B cell (primary cell): Measurements from ENCODE around the gene ACMSD. TPM values are rescaled to one million over a fixed set of nuclear protein-coding genes. Genes with fewer than 3 reads are reported as not detected.

Experiments
- ATAC-seq: fragments of 200-7000 bp; cut with Tn5 transposase; one replicate; pipeline ENCODE4 v1.10.0; 2021; ENCODE audit warnings: low read depth, mild to moderate bottlenecking, moderate number of reproducible peaks, moderate library complexity
- CTCF ChIA-PET: fragments of 350-600 bp; sonication (Branson Sonifier 250); formaldehyde crosslinking; loops from one replicate; lab custom pipeline; 2021; ENCODE audit warnings: antibody characterized with exemption, inconsistent platforms; lab: Charles Lee
- POLR2A ChIA-PET: fragments of 350-600 bp; sonication (Branson Sonifier 250); formaldehyde crosslinking; loops from one replicate; lab custom pipeline; 2021; ENCODE audit warnings: antibody characterized with exemption; lab: Charles Lee
- DNase-seq: peaks from one replicate; pipeline ENCODE4 v3.0.0; 2013
- H2AFZ ChIP-seq: 2 replicates; pipeline ENCODE4 v1.6.1; 2012; ENCODE audit warnings: mild to moderate bottlenecking, low read depth, low read length; ENCODE audit not compliant: insufficient read depth, poor library complexity, severe bottlenecking
- H3K27ac ChIP-seq, 2 donors: 1 replicate in 1 of 2; 2 replicates in 1 of 2; pipeline ENCODE4 v1.5.1; 2012 to 2013; ENCODE audit warnings: low read length in 2 of 2, mild to moderate bottlenecking in 2 of 2, moderate library complexity in 1 of 2
- H3K27me3 ChIP-seq, 4 experiments: fragments of 200-600 bp in 1 of 4; sonication (generic) in 1 of 4; replicated peaks in 1 of 4; 1 replicate in 2 of 4; 2 replicates in 2 of 4; pipeline versions ENCODE4 v1.6.1 to v1.7.0; 2013 to 2016; ENCODE audit warnings: low read length in 3 of 4, mild to moderate bottlenecking in 2 of 4, mixed read lengths in 1 of 4, moderate library complexity in 1 of 4; ENCODE audit not compliant: insufficient read depth in 4 of 4, control insufficient read depth in 3 of 4; ENCODE audit errors: control extremely low read depth in 1 of 4
- H3K36me3 ChIP-seq, 2 experiments: replicated peaks in 1 of 2; 1 replicate in 1 of 2; 2 replicates in 1 of 2; pipeline versions ENCODE4 v1.6.1 to v1.7.1; 2013; ENCODE audit warnings: low read length in 1 of 2; ENCODE audit not compliant: insufficient read depth in 2 of 2, control insufficient read depth in 1 of 2; ENCODE audit errors: control extremely low read depth in 1 of 2, extremely low read depth in 1 of 2
- H3K4me1 ChIP-seq, 2 donors: fragments of 200-600 bp in 1 of 2; sonication (generic) in 1 of 2; 1 replicate in 1 of 2; 2 replicates in 1 of 2; pipeline versions ENCODE4 v1.5.1 to v1.6.1; 2013 to 2017; ENCODE audit warnings: low read length in 2 of 2; ENCODE audit not compliant: control insufficient read depth in 2 of 2, insufficient read depth in 2 of 2
- H3K4me2 ChIP-seq: replicated peaks from 2 replicates; pipeline ENCODE3; 2012; ENCODE audit warnings: mild to moderate bottlenecking, low read depth, low read length; ENCODE audit not compliant: poor library complexity, severe bottlenecking
- H3K4me3 ChIP-seq, 5 experiments: fragments of 200-600 bp in 1 of 5; sonication (generic) in 1 of 5; 1 replicate in 3 of 5; 2 replicates in 2 of 5; pipeline versions ENCODE4 v1.5.1 to v1.7.0; 2011 to 2016; ENCODE audit warnings: low read length in 4 of 5, mild to moderate bottlenecking in 4 of 5, low read depth in 2 of 5, control low read depth in 1 of 5, moderate library complexity in 1 of 5; ENCODE audit not compliant: insufficient read depth in 1 of 5; ENCODE audit errors: control extremely low read depth in 1 of 5, extremely low read depth in 1 of 5
- H3K79me2 ChIP-seq: fragments of 200-600 bp; sonication (generic); one replicate; pipeline ENCODE4 v1.6.0; 2016; ENCODE audit warnings: low read length; ENCODE audit not compliant: control insufficient read depth, insufficient read depth
- H3K9ac ChIP-seq: fragments of 200-600 bp; sonication (generic); 2 replicates; pipeline ENCODE4 v1.6.1; 2017; ENCODE audit warnings: mild to moderate bottlenecking, low read length, moderate library complexity
- H3K9me3 ChIP-seq, 3 donors: one replicate each; pipeline versions ENCODE4 v1.6.1 to v1.7.1; 2013; ENCODE audit warnings: low read length in 2 of 3; ENCODE audit not compliant: control insufficient read depth in 2 of 3, insufficient read depth in 1 of 3; ENCODE audit errors: control extremely low read depth in 1 of 3
- H4K20me1 ChIP-seq: 2 replicates; pipeline ENCODE4 v1.6.0; 2012; ENCODE audit warnings: mild to moderate bottlenecking, low read length; ENCODE audit not compliant: insufficient read depth, control insufficient read depth, poor library complexity, severe bottlenecking
- H3K27ac Mint-ChIP-seq: one replicate; pipeline ENCODE4 v1.8.0; 2021; ENCODE audit warnings: mixed read lengths
- H3K27me3 Mint-ChIP-seq: one replicate; pipeline ENCODE4 v1.8.0; 2021; ENCODE audit warnings: mixed read lengths
- H3K4me1 Mint-ChIP-seq: one replicate; pipeline ENCODE4 v1.8.0; 2021; ENCODE audit warnings: mixed read lengths
- H3K4me3 Mint-ChIP-seq: one replicate; pipeline ENCODE4 v1.8.0; 2021; ENCODE audit warnings: mixed read lengths
- H3K9me3 Mint-ChIP-seq: one replicate; pipeline ENCODE4 v1.8.0; 2022; ENCODE audit warnings: mixed read lengths; ENCODE audit not compliant: insufficient read depth
- EZH2 ChIP-seq: IDR thresholded peaks from 2 replicates; pipeline ENCODE4 v1.6.1; 2012; ENCODE audit warnings: borderline replicate concordance, low read depth, mild to moderate bottlenecking, moderate library complexity, low read length; ENCODE audit not compliant: insufficient read depth, poor library complexity, severe bottlenecking
- WGBS: methylation state at CpG from one replicate; pipeline ENCODE4 v1.1.5; 2013; ENCODE audit warnings: missing lambda C conversion rate; ENCODE audit not compliant: insufficient coverage; 5-methylcytosine and 5-hydroxymethylcytosine counted together
- intact Hi-C: fragments of 100-400 bp; cut with micrococcal nuclease; formaldehyde crosslinking; loops from one replicate; pipeline ENCODE4 v1.10.0; 2022
- polyA plus RNA-seq: library from polyadenylated mRNA; depleted of rRNA; stranded (reverse); fragments of >200 nt; gene quantifications from 2 replicates; pipeline ENCODE4 v1.2.3, GENCODE V29; 2012
- total RNA-seq, 2 donors: library from RNA; stranded (reverse); fragments of 120-200 nt in 1 of 2; gene quantifications; 1 replicate in 1 of 2; 2 replicates in 1 of 2; pipeline versions ENCODE4 v1.2.3 to v1.2.4, GENCODE V29; 2013 to 2022
- TF ChIP-seq, protein P1 (sequence below): fragments of 200-600 bp; IDR thresholded peaks from one replicate; pipeline ENCODE4 v1.8.0; 2022; ENCODE audit warnings: antibody characterized with exemption, mild to moderate bottlenecking

The ACMSD gene
- total and polyA plus RNA-seq, 2 donors (not counting 1 experiment from before 2014, with no cell fraction given) = not detected

DNA sequence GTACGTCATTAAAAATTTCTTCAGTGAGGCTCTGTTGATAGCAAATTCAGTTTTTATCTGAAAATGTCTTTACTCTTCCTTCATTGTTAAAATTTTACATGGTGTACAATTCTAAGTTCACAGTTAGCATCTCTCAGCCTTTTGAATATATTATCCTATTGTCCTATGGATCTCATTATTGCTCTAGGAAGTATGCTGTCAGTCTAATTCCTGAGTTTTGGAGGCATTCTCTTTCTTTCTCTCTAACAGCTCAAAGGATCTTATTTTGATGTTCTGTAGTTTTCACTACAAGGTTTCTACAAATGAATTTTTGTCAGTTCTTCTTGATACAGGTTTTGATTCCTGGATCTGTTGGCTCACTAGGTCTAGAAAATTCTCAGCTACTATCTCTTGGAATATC is 2.9 kb upstream of the ACMSD start:
- Mint-ChIP-seq H3K4me3 (no peak overlapping the region), H3K27ac (no peak overlapping the region), H3K9me3 (peaks cover 4% of the 10 kb centered on the region), H3K4me1 (no peaks in the 10 kb centered on the region), H3K27me3 (peaks cover 10% of the 10 kb centered on the region)
- Histone ChIP-seq H4K20me1 (no peaks in the 10 kb centered on the region), H2AFZ (no peak overlapping the region), H3K9me3 (peaks cover 2 to 13% (median 7%) of the 10 kb centered on the region in 3 donors), H3K4me1 (no peaks in the 10 kb centered on the region), H3K36me3 (no peaks in the 10 kb centered on the region), H3K27ac (no peak overlapping the region), H3K4me2 (no peak overlapping the region), H3K27me3 (no peaks in the 10 kb centered on the region), H3K79me2 (no peaks in the 10 kb centered on the region), H3K9ac (no peak overlapping the region), H3K4me3 (no peak overlapping the region)
- TF ChIP-seq EZH2 = no peak
- TF ChIP-seq, protein P1, sequence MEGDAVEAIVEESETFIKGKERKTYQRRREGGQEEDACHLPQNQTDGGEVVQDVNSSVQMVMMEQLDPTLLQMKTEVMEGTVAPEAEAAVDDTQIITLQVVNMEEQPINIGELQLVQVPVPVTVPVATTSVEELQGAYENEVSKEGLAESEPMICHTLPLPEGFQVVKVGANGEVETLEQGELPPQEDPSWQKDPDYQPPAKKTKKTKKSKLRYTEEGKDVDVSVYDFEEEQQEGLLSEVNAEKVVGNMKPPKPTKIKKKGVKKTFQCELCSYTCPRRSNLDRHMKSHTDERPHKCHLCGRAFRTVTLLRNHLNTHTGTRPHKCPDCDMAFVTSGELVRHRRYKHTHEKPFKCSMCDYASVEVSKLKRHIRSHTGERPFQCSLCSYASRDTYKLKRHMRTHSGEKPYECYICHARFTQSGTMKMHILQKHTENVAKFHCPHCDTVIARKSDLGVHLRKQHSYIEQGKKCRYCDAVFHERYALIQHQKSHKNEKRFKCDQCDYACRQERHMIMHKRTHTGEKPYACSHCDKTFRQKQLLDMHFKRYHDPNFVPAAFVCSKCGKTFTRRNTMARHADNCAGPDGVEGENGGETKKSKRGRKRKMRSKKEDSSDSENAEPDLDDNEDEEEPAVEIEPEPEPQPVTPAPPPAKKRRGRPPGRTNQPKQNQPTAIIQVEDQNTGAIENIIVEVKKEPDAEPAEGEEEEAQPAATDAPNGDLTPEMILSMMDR = no peak
- CTCF ChIA-PET = no interaction called here
- no peak for DNase-seq
- intact Hi-C loops = no loop called here
- POLR2A ChIA-PET = no interaction called here
- no peak for ATAC-seq
- WGBS = no CpG with 5 or more reads among the region's 1 CpG

DNA sequence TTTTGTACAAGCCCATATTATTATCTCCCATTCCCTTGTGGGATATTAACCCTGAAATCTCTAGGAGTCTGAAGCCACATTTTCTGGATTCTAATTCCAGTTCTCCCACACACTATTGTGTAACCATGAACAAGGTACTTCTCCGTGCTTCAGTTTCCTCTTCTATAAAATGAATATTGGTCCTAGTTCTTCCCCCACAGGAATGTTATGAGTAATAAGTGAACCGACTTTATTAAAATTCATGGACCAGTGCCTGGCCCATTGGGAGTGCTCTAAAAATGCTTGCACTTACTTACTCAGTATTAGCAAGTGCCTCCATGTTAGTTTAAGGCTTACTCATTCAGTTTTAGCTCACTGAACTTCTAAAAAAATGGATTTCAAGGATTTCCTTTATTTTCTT is 1.4 kb upstream of the ACMSD start:
- no peak overlapping the region for H2AFZ ChIP-seq
- no peak overlapping the region for H3K4me3 ChIP-seq
- DNase-seq = no peak
- POLR2A ChIA-PET = no interaction called here
- no CpG with 5 or more reads among the region's 2 CpGs for WGBS
- H3K4me2 ChIP-seq = no peak overlapping the region
- H3K79me2 ChIP-seq = no peaks in the 10 kb centered on the region
- Mint-ChIP-seq H3K4me3 (no peak overlapping the region), H3K4me1 (no peaks in the 10 kb centered on the region), H3K9me3 (peaks cover 4% of the 10 kb centered on the region), H3K27me3 (peaks cover 10% of the 10 kb centered on the region), H3K27ac (no peak overlapping the region)
- H3K27ac ChIP-seq = no peak overlapping the region
- H3K27me3 ChIP-seq = no peaks in the 10 kb centered on the region
- peaks cover 2 to 13% (median 7%) of the 10 kb centered on the region in 3 donors for H3K9me3 ChIP-seq
- H3K9ac ChIP-seq = no peak overlapping the region
- H3K36me3 ChIP-seq = no peaks in the 10 kb centered on the region
- no peaks in the 10 kb centered on the region for H4K20me1 ChIP-seq
- no peaks in the 10 kb centered on the region for H3K4me1 ChIP-seq
- intact Hi-C loops = no loop called here
- ATAC-seq = no peak
- CTCF ChIA-PET = no interaction called here
- TF ChIP-seq, protein P1 = no peak
- no peak for TF ChIP-seq EZH2
